Muscle layer of colon (tissue), 2 donors: ENCODE data around the gene IL36B.

Source experiments
- H3K27ac ChIP-seq: one replicate; pipeline ENCODE4 v1.7.0; 2013; ENCODE audit warnings: low read depth, mild to moderate bottlenecking, low read length, moderate library complexity
- H3K27me3 ChIP-seq, 2 donors: one replicate each; pipeline ENCODE4 v1.7.0; 2013; ENCODE audit warnings: low read length in 2 of 2, mild to moderate bottlenecking in 2 of 2; ENCODE audit not compliant: insufficient read depth in 2 of 2, control insufficient read depth in 1 of 2
- H3K36me3 ChIP-seq: one replicate; pipeline ENCODE4 v1.7.0; 2013; ENCODE audit warnings: mild to moderate bottlenecking, low read length; ENCODE audit not compliant: insufficient read depth
- H3K4me1 ChIP-seq: one replicate; pipeline ENCODE4 v1.7.0; 2013; ENCODE audit warnings: mild to moderate bottlenecking, low read length; ENCODE audit not compliant: insufficient read depth
- H3K4me3 ChIP-seq, 2 donors: one replicate each; pipeline ENCODE4 v1.7.0; 2013; ENCODE audit warnings: low read length in 2 of 2, low read depth in 1 of 2, mild to moderate bottlenecking in 1 of 2, moderate library complexity in 1 of 2
- H3K9ac ChIP-seq: one replicate; pipeline ENCODE4 v1.7.0; 2013; ENCODE audit warnings: low read length
- H3K9me3 ChIP-seq: one replicate; pipeline ENCODE4 v1.7.0; 2013; ENCODE audit warnings: mild to moderate bottlenecking, low read length
- donor health status: abdominal sarcoma.
- donor health status: Adenocarcinoma of cecum.

Gene IL36B

GRCh38 chr2:113039719-113040118 lies 12.9 kb downstream of the IL36B start:
- Histone ChIP-seq H3K36me3 (no peaks in the 10 kb centered on the region), H3K9ac (no peak overlapping the region)

DNA sequence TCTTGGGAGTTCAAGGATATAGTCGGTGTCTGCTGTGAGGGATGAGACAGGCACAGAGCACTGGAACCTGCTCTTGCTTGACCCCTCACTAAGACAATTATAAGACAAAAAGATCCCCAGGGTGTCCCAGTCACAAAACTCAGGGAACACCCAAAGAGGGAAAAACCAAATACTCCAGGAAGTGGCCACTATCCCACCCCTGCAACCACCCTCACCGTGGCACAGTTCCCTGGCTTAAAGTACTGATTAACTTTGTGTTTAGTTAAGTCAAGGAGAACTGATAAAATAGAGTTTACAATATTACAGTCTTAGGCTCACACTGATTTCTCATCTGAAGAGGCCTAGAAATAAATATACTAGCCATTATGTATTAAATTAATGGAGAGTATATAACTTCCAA lies 13.5 kb downstream of the IL36B start:
- H3K9ac ChIP-seq = no peak overlapping the region
- H3K9me3 ChIP-seq = no peaks in the 10 kb centered on the region
- H3K4me3 ChIP-seq = no peak overlapping the region
- no peaks in the 10 kb centered on the region for H3K36me3 ChIP-seq
- H3K27me3 ChIP-seq = no peaks in the 10 kb centered on the region
- H3K4me1 ChIP-seq = no peaks in the 10 kb centered on the region
- H3K27ac ChIP-seq = no peak overlapping the region

More at GRCh38 chr2:113039719-113040118, 12.9 kb downstream of the IL36B start:
- H3K27ac ChIP-seq = no peak overlapping the region
- no peaks in the 10 kb centered on the region for H3K27me3 ChIP-seq
- H3K9me3 ChIP-seq = no peaks in the 10 kb centered on the region
- H3K4me1 ChIP-seq = no peaks in the 10 kb centered on the region
- no peak overlapping the region for H3K4me3 ChIP-seq

DNA sequence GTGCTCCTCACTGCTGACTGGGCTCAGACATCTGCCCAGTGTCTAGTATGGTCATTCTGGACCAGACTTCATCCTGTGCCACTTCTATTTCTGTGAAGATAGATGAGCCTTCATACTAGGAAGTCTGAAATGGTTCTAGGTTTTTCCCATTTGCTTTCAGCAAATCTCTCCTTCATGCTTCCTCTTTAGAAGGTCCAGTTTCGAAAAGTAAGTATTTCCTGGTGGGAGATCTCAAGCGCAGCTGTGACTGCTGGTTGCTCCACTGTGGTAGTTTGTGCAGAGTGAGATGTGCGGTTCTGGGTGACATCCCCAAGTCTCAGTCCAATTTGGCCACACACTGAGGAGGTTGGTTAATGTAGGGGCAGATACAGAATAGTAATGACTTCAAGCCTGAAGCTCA lies 14.4 kb downstream of the IL36B start:
- H3K9ac ChIP-seq = no peak overlapping the region
- H3K4me3 ChIP-seq = no peak overlapping the region
- no peak overlapping the region for H3K27ac ChIP-seq
- H3K36me3 ChIP-seq = no peaks in the 10 kb centered on the region
- no peaks in the 10 kb centered on the region for H3K4me1 ChIP-seq
- H3K9me3 ChIP-seq = no peaks in the 10 kb centered on the region
- H3K27me3 ChIP-seq = no peaks in the 10 kb centered on the region

GRCh38 chr2:113036763-113037162 lies 15.9 kb downstream of the IL36B start:
- H3K4me1 ChIP-seq = no peaks in the 10 kb centered on the region
- H3K27me3 ChIP-seq = no peaks in the 10 kb centered on the region
- H3K36me3 ChIP-seq = no peaks in the 10 kb centered on the region
- no peak overlapping the region for H3K4me3 ChIP-seq
- no peak overlapping the region for H3K27ac ChIP-seq
- no peak overlapping the region for H3K9ac ChIP-seq
- H3K9me3 ChIP-seq = no peaks in the 10 kb centered on the region

DNA sequence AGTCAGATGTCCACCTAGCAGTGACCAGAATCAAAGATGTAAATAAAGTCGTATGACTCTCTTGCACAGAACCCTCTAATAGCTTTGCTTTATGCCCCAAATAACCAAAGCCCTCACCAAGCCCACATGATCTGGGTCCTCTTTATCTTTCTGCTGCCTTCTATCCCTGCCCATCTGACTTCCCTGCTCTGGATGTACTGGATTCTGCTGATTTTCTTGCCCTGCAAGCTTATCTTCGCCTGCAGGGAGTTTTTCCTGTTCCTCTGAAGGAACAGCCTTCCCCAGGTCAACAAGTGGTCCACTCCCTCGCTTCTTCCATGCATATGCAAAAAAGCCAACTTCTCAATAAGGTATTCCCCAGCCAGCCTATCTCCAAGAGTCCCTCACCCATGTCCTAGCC lies 18.7 kb downstream of the IL36B start:
- Histone ChIP-seq H3K9ac (no peak overlapping the region), H3K27me3 (peaks cover 0 to 4% of the 10 kb centered on the region in 2 donors), H3K4me3 (no peak overlapping the region), H3K36me3 (no peaks in the 10 kb centered on the region), H3K27ac (no peak overlapping the region), H3K9me3 (no peaks in the 10 kb centered on the region), H3K4me1 (no peaks in the 10 kb centered on the region)

GRCh38 chr2:113032737-113033136 lies 19.9 kb downstream of the IL36B start:
- Histone ChIP-seq H3K4me3 (no peak overlapping the region), H3K4me1 (no peaks in the 10 kb centered on the region), H3K27ac (no peak overlapping the region), H3K27me3 (peaks cover 0 to 5% of the 10 kb centered on the region in 2 donors), H3K9ac (no peak overlapping the region), H3K36me3 (no peaks in the 10 kb centered on the region), H3K9me3 (no peaks in the 10 kb centered on the region)

DNA sequence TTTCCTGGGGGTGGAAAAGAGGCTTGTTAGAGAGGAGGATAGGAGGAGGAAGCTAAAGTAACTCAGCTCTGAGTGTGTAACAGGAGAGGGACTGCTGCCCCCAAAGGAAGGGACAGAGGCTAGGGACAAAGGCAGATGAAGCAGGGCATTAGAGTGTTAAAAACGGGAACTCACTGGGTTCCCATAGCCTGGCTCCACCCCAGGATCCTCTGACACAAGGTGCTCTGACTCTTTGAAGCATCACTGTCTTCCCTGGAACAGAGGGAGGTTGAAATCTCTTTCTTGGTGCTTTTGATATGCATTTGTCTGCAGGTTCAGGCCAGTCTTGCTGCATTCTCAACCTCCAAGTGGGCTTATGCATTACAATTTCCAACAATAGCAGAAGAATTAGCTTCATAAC lies 24.6 kb downstream of the IL36B start:
- Histone ChIP-seq H3K9ac (no peak overlapping the region), H3K4me1 (no peaks in the 10 kb centered on the region), H3K4me3 (no peak overlapping the region), H3K27me3 (peaks cover 0 to 5% of the 10 kb centered on the region in 2 donors), H3K36me3 (no peaks in the 10 kb centered on the region), H3K27ac (no peak overlapping the region), H3K9me3 (no peaks in the 10 kb centered on the region)

DNA sequence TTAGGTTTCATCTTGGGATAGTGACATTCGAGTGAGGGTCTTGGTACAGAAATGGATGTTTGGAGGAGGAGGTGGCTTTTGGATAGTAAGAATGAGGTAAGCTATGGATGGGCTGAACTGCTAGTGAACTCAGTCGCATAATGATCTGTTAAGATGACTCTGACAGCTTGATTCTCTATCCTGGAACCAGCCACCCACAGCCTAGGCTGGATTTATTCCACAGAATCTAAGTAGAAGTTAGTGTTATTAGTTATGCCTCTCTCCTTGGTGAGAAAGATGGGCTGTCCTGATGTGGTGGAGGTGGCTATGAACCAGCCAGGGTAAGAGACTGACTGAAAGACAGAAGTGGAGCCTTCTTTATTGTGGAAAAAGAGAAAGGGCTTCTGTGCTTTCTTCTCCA lies 25.0 kb downstream of the IL36B start:
- no peaks in the 10 kb centered on the region for H3K36me3 ChIP-seq
- H3K27me3 ChIP-seq = peaks cover 0 to 5% of the 10 kb centered on the region in 2 donors
- H3K9me3 ChIP-seq = no peaks in the 10 kb centered on the region
- H3K4me1 ChIP-seq = no peaks in the 10 kb centered on the region
- no peak overlapping the region for H3K9ac ChIP-seq
- H3K4me3 ChIP-seq = no peak overlapping the region
- H3K27ac ChIP-seq = no peak overlapping the region

DNA sequence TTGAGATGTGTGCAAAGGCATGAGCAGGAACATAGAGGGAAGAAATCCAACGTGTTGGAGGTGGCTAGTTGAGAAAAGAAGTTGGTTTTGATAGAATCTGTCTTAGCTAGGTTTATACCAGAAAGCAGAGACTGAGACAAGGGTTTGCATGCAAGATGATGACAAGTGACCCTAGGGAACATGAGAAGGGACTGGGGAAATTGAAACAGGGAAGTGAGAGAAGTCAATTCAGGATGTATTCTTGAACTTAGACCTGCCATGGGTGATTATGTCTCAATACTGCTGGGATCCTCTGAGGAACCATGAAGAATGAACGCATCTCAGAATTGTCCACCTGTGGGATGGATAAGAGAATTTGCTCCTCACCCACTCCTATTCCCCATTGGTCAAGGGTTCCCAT lies 26.9 kb downstream of the IL36B start:
- H3K4me1 ChIP-seq = no peaks in the 10 kb centered on the region
- no peaks in the 10 kb centered on the region for H3K36me3 ChIP-seq
- no peak overlapping the region for H3K9ac ChIP-seq
- no peaks in the 10 kb centered on the region for H3K9me3 ChIP-seq
- H3K27me3 ChIP-seq = peaks cover 0 to 5% of the 10 kb centered on the region in 2 donors
- H3K27ac ChIP-seq = no peak overlapping the region
- no peak overlapping the region for H3K4me3 ChIP-seq

- Histone ChIP-seq H3K9me3 (no peaks in the 10 kb centered on the region), H3K4me1 (no peaks in the 10 kb centered on the region), H3K27me3 (peaks cover 0 to 5% of the 10 kb centered on the region in 2 donors), H3K36me3 (no peaks in the 10 kb centered on the region), H3K9ac (no peak overlapping the region), H3K4me3 (no peak overlapping the region), H3K27ac (no peak overlapping the region)
Measured at GRCh38 chr2:113024764-113025163, 27.9 kb downstream of the IL36B start.

DNA sequence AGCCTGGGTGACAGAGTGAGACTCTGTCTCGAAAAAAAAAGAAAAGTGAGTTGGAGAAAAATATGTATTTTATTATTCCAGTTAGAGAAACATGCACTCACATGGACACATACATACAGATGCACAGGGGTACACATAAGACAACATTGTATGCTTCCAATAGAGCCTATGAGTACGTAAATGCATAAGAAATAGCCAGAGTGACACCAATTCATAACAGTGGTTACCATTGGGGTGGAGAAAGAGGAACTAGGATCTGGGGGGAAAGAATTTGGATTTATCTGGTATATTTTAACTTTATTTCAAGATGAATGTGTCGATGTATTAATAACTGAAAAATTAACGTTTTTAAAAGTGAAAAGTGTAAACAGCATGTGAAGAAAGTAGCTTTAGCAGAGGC lies 31.4 kb downstream of the IL36B start:
- no peaks in the 10 kb centered on the region for H3K36me3 ChIP-seq
- H3K9ac ChIP-seq = no peak overlapping the region
- no peak overlapping the region for H3K27ac ChIP-seq
- H3K27me3 ChIP-seq = no peaks in the 10 kb centered on the region
- no peak overlapping the region for H3K4me3 ChIP-seq
- no peaks in the 10 kb centered on the region for H3K4me1 ChIP-seq
- H3K9me3 ChIP-seq = no peaks in the 10 kb centered on the region

DNA sequence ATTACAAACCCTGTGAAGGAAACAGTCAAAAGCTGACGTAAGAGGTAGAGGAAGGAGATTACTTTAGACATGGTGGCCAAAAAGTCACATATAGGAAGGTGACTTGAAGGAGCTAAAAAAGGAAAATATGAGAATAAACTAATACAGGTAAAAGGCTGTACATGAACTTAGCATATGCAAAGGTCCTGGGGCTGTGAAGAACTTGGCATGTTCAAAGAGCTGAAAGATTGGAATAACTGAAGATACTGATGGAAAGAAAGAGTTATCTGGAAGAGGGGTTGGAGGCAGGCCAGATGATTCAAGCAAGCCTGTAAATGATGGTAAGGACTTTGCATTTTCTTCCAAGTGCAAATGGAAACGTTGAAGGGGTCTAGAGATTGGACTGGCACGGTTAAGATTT lies 34.2 kb downstream of the IL36B start:
- no peak overlapping the region for H3K4me3 ChIP-seq
- no peak overlapping the region for H3K9ac ChIP-seq
- no peaks in the 10 kb centered on the region for H3K36me3 ChIP-seq
- H3K27me3 ChIP-seq = no peaks in the 10 kb centered on the region
- H3K9me3 ChIP-seq = no peaks in the 10 kb centered on the region
- no peaks in the 10 kb centered on the region for H3K4me1 ChIP-seq
- no peak overlapping the region for H3K27ac ChIP-seq
